DMS153 (cell line): ENCODE measurements around the gene DUT.
A peak's percentile ranks its signal among the peaks of the same experiment; 100 is the strongest.

Source experiments
- DNase-seq: peaks from one replicate; lab custom pipeline; 2025; lab: John Stamatoyannopoulos, UW

The DUT gene

GRCh38 chr15:48330105-48330785, 984 bp upstream of the DUT start:
- no peak for DNase-seq

- DNase-seq, result peak; percentile 11
Observed at GRCh38 chr15:48331796-48332641, 790 bp downstream of the DUT start.

GRCh38 chr15:48332642-48333034, 1.4 kb downstream of the DUT start:
- no peak for DNase-seq

- DNase-seq, result no peak
Observed at GRCh38 chr15:48333540-48333939, 2.3 kb downstream of the DUT start.

- DNase-seq, result no peak
Observed at GRCh38 chr15:48334260-48334659, 3.0 kb downstream of the DUT start.

- DNase-seq, result no peak
Observed at GRCh38 chr15:48336940-48337339, 5.7 kb downstream of the DUT start.

GRCh38 chr15:48337607-48338006, 6.4 kb downstream of the DUT start:
- DNase-seq, result no peak

GRCh38 chr15:48340111-48340510, 8.9 kb downstream of the DUT start:
- DNase-seq, result no peak

GRCh38 chr15:48343865-48344264, 12.6 kb downstream of the DUT start:
- no peak for DNase-seq

GRCh38 chr15:48345516-48345915, 14.3 kb downstream of the DUT start:
- DNase-seq, result no peak

- DNase-seq, result peak; percentile 40
Observed at GRCh38 chr15:48352474-48353072, 21.3 kb downstream of the DUT start.

- DNase-seq, result no peak
Observed at GRCh38 chr15:48354694-48355303, 23.6 kb downstream of the DUT start.

- DNase-seq, result no peak
Observed at GRCh38 chr15:48355377-48355776, 24.1 kb downstream of the DUT start.

GRCh38 chr15:48358229-48359152, 27.3 kb downstream of the DUT start:
- DNase-seq, result no peak

- no peak for DNase-seq
Observed at GRCh38 chr15:48360841-48361240, 29.6 kb downstream of the DUT start.

- DNase-seq, result no peak
Observed at GRCh38 chr15:48361685-48362084, 30.5 kb downstream of the DUT start.

- DNase-seq, result no peak
Observed at GRCh38 chr15:48363474-48363873, 32.2 kb downstream of the DUT start.

GRCh38 chr15:48365575-48365974, 34.3 kb downstream of the DUT start:
- no peak for DNase-seq

- no peak for DNase-seq
Observed at GRCh38 chr15:48366584-48367312, 35.5 kb downstream of the DUT start.

GRCh38 chr15:48367483-48367882, 36.3 kb downstream of the DUT start:
- DNase-seq, result no peak

- no peak for DNase-seq
Observed at GRCh38 chr15:48370460-48370859, 39.2 kb downstream of the DUT start.
